HL-60 (cell line): ENCODE results near the gene ATP6V1B1.

Experiments used
- DNase-seq, 2 experiments: peaks; one replicate each; pipeline ENCODE4 v3.0.0-alpha.2; 2010 to 2020; ENCODE audit warnings: low read depth in 1 of 2, low spot score in 1 of 2
- H3K27ac ChIP-seq: fragments of 250-450 bp; sonication (Bioruptor Pico); replicated peaks from 2 replicates; pipeline ENCODE4 v1.5.1; 2020; ENCODE audit warnings: mild to moderate bottlenecking, moderate library complexity
- H3K27me3 ChIP-seq: fragments of 250-450 bp; sonication (Bioruptor Pico); 2 replicates; pipeline ENCODE4 v1.5.1; 2021; ENCODE audit warnings: mild to moderate bottlenecking, moderate library complexity; ENCODE audit not compliant: insufficient read depth, poor library complexity, severe bottlenecking
- H3K4me3 ChIP-seq: replicated peaks from 2 replicates; pipeline ENCODE4 v1.5.1; 2011; ENCODE audit warnings: mild to moderate bottlenecking, control low read depth, low read length; ENCODE audit not compliant: insufficient read depth
- GABPA ChIP-seq: IDR thresholded peaks from 2 replicates; pipeline ENCODE4 v1.6.1; 2012; ENCODE audit warnings: low read depth
- POLR2AphosphoS5 ChIP-seq: IDR thresholded peaks from 2 replicates; pipeline ENCODE4 v1.6.1; 2012; ENCODE audit warnings: low read depth
- SPI1 ChIP-seq: IDR thresholded peaks from 2 replicates; pipeline ENCODE4 v1.6.1; 2012; ENCODE audit warnings: low read depth, mild to moderate bottlenecking, borderline replicate concordance
- TF ChIP-seq, protein P1 (sequence below): IDR thresholded peaks from 2 replicates; pipeline ENCODE4 v1.6.1; 2012; ENCODE audit warnings: low read depth; ENCODE audit not compliant: insufficient replicate concordance
- TF ChIP-seq, protein P2 (sequence below): IDR thresholded peaks from one replicate; pipeline ENCODE4 v1.5.1; 2011; ENCODE audit warnings: low read length, control low read depth, inconsistent platforms; ENCODE audit not compliant: insufficient read depth

ATP6V1B1 gene

DNA sequence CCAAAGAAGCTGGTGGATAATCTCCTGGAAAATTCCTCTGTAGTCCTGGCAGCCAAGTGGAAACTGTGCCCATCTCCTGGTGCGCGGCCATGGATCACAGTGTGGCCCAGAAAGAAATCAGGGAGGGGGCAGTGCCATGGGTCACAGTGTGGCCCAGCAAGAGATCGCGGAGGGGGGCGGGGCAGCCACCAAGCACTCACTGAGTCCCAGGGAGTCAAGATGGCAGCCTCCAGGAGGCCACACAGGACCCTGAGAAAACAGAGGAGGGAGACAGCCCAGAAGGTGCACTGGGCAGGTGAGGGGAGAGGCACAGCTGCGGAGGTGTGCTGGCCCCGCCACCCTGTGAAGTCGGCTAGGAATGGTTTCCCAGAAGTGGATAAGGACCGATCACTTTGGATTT, 8.1 kb upstream of the ATP6V1B1 start:
- TF ChIP-seq, protein P1, sequence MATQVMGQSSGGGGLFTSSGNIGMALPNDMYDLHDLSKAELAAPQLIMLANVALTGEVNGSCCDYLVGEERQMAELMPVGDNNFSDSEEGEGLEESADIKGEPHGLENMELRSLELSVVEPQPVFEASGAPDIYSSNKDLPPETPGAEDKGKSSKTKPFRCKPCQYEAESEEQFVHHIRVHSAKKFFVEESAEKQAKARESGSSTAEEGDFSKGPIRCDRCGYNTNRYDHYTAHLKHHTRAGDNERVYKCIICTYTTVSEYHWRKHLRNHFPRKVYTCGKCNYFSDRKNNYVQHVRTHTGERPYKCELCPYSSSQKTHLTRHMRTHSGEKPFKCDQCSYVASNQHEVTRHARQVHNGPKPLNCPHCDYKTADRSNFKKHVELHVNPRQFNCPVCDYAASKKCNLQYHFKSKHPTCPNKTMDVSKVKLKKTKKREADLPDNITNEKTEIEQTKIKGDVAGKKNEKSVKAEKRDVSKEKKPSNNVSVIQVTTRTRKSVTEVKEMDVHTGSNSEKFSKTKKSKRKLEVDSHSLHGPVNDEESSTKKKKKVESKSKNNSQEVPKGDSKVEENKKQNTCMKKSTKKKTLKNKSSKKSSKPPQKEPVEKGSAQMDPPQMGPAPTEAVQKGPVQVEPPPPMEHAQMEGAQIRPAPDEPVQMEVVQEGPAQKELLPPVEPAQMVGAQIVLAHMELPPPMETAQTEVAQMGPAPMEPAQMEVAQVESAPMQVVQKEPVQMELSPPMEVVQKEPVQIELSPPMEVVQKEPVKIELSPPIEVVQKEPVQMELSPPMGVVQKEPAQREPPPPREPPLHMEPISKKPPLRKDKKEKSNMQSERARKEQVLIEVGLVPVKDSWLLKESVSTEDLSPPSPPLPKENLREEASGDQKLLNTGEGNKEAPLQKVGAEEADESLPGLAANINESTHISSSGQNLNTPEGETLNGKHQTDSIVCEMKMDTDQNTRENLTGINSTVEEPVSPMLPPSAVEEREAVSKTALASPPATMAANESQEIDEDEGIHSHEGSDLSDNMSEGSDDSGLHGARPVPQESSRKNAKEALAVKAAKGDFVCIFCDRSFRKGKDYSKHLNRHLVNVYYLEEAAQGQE: no peak
- TF ChIP-seq, protein P2, sequence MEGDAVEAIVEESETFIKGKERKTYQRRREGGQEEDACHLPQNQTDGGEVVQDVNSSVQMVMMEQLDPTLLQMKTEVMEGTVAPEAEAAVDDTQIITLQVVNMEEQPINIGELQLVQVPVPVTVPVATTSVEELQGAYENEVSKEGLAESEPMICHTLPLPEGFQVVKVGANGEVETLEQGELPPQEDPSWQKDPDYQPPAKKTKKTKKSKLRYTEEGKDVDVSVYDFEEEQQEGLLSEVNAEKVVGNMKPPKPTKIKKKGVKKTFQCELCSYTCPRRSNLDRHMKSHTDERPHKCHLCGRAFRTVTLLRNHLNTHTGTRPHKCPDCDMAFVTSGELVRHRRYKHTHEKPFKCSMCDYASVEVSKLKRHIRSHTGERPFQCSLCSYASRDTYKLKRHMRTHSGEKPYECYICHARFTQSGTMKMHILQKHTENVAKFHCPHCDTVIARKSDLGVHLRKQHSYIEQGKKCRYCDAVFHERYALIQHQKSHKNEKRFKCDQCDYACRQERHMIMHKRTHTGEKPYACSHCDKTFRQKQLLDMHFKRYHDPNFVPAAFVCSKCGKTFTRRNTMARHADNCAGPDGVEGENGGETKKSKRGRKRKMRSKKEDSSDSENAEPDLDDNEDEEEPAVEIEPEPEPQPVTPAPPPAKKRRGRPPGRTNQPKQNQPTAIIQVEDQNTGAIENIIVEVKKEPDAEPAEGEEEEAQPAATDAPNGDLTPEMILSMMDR: no peak
- TF ChIP-seq GABPA: no peak
- Histone ChIP-seq H3K4me3 (no peak overlapping the region), H3K27ac (no peak overlapping the region), H3K27me3 (peaks cover 8% of the 10 kb centered on the region)
- no peak for DNase-seq

DNA sequence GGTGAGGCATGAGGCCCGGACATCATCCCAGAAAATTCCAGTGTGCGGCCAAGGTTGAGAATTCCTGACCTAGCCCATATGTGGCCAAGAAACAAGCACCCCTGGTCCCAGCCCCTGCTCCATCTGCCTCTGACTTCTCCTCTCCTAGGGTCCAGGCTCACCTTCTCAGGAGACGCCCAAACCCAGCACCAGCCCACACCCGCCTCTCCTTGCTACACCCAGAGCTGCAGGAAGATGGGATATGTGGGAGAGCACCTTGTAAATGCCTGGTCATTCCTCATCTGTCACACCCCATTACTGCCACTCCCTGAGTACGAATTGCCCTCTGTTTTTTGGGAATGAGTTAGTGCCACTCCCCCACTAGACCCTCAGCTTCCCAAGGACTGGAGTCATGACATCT, 7.3 kb upstream of the ATP6V1B1 start:
- no peak overlapping the region for H3K27ac ChIP-seq
- H3K27me3 ChIP-seq: peaks cover 8% of the 10 kb centered on the region
- TF ChIP-seq SPI1 (no peak), GABPA (no peak), POLR2AphosphoS5 (no peak)
- TF ChIP-seq, protein P2: no peak
- TF ChIP-seq, protein P1: no peak
- DNase-seq: no peak
- H3K4me3 ChIP-seq: no peak overlapping the region

DNA sequence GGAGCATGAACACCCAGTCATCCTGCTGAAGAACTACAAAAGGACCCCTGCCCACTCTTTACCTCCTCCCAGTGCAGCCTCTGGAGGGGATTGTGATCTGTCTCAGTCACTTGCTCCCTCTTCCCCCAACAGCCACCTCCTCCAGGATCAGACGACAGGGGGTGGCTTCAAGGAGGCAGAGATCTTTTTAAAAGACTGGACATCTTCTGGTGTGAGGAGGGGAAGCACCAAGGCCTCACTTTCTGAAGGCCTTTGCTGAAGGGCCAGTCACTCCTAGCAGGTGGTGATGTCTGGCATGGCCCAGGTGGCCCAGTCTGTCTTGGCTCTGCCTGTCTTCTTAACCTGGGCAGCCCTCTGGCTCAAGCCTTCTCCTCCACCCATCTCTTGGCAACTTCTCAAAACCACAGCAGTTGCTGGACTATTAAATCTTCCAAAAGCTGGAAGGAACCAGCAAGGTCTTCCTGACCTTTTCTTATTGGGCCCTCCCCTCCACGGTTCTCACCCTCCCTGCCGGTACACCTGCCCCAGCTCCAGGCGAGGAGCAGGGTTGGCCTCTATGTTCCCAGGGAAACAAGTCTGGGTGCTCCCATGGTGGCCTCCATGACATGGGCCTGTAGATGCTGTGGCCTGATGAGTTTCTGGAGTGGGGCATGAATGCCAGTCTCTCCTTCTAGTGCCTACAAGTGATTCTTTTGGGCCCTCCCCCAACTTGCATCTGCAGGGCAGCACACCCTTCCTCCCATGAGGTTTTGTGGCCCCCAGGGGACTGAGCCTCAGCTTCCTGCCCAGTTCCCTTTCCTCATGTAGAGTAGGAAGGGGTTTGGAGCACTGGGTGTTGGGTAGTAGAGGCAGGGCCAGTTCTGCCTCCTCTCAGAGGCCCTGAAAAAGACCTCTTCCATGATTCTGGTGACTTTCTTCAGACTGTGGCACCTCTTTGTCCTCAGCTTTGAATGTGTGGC, 5.0 kb upstream of the ATP6V1B1 start:
- Histone ChIP-seq H3K27me3 (peaks cover 8% of the 10 kb centered on the region), H3K4me3 (no peak overlapping the region), H3K27ac (no peak overlapping the region)
- TF ChIP-seq POLR2AphosphoS5 (no peak), GABPA (no peak), SPI1 (no peak)
- TF ChIP-seq, protein P1: no peak
- TF ChIP-seq, protein P2: no peak
- DNase-seq: no peak
